ENCODE measurements around the gene LCTL. TPM values are rescaled to one million over a fixed set of nuclear protein-coding genes. Genes with fewer than 3 reads are reported as not detected.

The LCTL gene
- total RNA-seq, 3 donors from 2014 or later, result not detected

DNA sequence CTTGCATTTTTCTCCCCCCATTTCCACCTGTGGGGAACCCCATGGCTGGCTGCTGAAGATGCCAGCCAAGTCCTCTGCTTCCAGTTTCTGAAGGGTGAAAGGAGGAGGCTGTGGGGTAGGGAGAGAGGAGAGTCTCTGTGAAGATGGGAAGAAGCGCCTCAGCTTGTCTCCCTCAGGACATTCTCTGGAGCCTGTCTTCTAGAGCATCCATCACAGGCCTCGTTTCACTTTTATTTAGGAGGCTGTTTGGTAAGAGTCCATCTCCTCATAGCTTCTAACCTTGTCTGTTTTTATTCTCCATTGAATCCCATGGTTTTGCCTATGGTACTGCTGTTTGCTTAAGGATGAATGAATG is 8.8 kb upstream of the LCTL start:
- DNase-seq (no peak), ATAC-seq (no peak)
- intact Hi-C loops (cut with DNase I, micrococcal nuclease), result no loop called here
- H3K36me3 ChIP-seq (ENCODE audit: low read depth), result no peaks in the 10 kb centered on the region
- H3K4me1 ChIP-seq (ENCODE audit: low read depth), result no peaks in the 10 kb centered on the region
- no peaks in the 10 kb centered on the region for H3K9me3 ChIP-seq
- no peak overlapping the region for H3K4me3 ChIP-seq
- TF ChIP-seq, protein P1, sequence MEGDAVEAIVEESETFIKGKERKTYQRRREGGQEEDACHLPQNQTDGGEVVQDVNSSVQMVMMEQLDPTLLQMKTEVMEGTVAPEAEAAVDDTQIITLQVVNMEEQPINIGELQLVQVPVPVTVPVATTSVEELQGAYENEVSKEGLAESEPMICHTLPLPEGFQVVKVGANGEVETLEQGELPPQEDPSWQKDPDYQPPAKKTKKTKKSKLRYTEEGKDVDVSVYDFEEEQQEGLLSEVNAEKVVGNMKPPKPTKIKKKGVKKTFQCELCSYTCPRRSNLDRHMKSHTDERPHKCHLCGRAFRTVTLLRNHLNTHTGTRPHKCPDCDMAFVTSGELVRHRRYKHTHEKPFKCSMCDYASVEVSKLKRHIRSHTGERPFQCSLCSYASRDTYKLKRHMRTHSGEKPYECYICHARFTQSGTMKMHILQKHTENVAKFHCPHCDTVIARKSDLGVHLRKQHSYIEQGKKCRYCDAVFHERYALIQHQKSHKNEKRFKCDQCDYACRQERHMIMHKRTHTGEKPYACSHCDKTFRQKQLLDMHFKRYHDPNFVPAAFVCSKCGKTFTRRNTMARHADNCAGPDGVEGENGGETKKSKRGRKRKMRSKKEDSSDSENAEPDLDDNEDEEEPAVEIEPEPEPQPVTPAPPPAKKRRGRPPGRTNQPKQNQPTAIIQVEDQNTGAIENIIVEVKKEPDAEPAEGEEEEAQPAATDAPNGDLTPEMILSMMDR (IDR thresholded peaks at IDR 0.05), result no peak

DNA sequence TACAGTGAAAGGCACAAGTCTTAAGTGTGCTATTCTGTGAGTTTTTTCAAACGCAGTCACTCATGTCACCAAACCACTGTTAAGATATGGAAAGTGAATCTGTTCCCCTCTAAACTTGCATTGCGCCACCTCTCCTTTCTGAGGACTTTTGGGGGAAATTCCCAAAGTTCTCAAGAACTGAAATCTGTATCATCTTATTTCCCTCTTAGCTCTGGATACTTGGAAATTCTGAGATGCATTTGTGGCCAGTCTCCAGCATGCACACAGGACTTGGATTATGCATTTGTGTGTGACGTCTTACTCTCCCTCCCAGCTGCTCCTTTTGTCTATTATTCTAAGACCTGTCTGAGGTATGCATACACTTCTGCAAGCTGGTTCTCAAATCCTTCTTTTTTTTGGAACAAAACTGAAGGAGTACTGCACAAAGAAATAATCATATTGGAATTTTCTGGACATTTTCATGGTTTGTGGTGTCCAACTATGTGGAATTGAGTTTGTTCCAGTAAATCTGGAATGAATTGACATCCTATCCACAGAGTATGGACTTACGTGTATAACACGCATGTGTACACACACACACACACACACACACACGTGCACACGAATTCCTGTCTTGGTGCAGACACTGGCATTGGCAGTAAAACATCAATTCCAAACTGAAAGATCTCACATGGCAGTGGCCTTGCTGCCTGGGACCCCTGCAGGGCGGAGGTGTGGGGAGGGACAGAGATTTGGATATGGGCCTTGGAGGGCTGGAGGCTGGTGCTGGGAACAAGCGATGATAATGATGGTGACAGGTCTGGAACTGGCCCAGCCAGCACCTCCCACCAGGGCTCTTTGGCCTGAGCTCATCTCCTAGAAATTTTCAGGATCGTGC is 8.2 kb upstream of the LCTL start:
- TF ChIP-seq, protein P1 (IDR thresholded peaks at IDR 0.05), result no peak
- no peaks in the 10 kb centered on the region for H3K9me3 ChIP-seq
- intact Hi-C loops (cut with DNase I, micrococcal nuclease), result no loop called here
- DNase-seq (no peak), ATAC-seq (no peak)
- H3K4me3 ChIP-seq, result no peak overlapping the region
- H3K36me3 ChIP-seq (ENCODE audit: low read depth), result no peaks in the 10 kb centered on the region
- H3K4me1 ChIP-seq (ENCODE audit: low read depth), result no peaks in the 10 kb centered on the region

DNA sequence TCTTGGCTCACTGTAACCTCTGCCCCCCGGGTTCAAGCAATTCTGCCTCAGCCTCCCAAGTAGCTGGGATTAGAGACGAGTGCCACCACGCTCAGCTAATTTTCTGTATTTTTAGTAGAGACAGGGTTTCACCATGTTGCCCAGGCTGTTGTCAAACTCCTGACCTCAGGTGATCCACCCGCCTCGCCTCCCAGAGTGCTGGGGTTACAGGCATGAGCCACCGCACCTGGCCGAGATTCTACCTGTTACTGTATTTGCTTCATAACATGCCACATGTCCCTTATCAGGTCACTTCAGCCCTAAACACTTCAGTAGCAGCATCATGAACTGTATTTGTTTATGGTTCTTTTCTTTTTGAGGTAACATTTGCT is 7.5 kb upstream of the LCTL start:
- ATAC-seq (no peak), DNase-seq (no peak)
- TF ChIP-seq, protein P1 (IDR thresholded peaks at IDR 0.05), result no peak
- Histone ChIP-seq H3K4me1 (ENCODE audit: low read depth) (no peaks in the 10 kb centered on the region), H3K36me3 (ENCODE audit: low read depth) (no peaks in the 10 kb centered on the region), H3K4me3 (no peak overlapping the region), H3K9me3 (no peaks in the 10 kb centered on the region)
- intact Hi-C loops (cut with DNase I, micrococcal nuclease), result no loop called here

DNA sequence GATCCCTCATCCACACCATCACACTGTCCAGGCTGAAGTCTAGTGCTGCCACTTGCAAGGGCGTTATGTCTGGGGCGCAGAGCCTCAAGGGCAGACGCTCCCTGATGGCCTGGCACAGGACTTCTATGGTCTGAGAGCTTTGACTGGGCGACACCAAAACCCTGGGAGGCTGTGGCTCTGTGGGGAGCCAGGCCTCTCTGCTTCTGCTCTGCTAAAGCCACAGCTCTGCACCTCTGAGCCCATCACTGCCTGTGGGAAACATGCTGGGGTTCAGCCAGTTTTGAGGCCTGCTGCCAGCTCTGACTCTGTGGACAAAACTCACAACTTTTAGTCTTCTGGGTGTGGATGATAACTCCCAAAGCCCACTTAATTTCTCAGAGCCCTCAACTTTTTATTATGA is 6.3 kb upstream of the LCTL start:
- no peaks in the 10 kb centered on the region for H3K9me3 ChIP-seq
- TF ChIP-seq, protein P1 (IDR thresholded peaks at IDR 0.05), result no peak
- DNase-seq (no peak), ATAC-seq (no peak)
- intact Hi-C loops (cut with DNase I, micrococcal nuclease), result no loop called here
- H3K4me3 ChIP-seq, result no peak overlapping the region
- H3K4me1 ChIP-seq (ENCODE audit: low read depth), result no peaks in the 10 kb centered on the region
- no peaks in the 10 kb centered on the region for H3K36me3 ChIP-seq (ENCODE audit: low read depth)

DNA sequence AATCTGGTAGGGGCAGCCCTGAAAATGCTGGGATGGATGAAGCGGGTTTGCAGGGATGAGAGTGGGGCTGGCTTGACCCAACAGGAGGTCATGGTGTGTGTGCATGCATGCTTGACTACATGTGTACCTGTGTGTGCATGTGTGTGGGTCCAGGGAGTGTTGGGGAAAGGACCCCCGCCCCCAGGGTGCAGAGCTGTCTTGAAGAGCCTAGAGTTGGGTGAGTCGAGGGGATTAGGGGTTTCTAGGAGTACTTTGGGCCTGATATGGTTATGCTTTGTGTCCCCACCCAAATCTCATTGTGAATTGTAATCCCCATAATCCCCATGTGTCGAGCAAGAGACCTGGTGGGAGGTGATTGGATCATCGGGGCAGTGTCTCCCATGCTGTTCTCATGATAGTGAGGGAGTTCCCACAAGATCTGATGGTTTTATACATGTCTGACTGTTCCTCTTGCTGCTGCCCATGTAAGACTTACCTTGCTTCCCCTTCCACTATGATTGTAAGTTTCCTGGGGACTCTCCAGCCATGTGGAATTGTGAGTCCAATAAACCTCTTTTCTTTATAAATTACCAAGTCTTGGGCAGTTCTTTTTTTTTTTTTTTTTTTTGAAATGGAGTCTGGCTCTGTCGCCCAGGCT is 5.2 kb upstream of the LCTL start:
- TF ChIP-seq, protein P1 (IDR thresholded peaks at IDR 0.05), result no peak
- Histone ChIP-seq H3K36me3 (ENCODE audit: low read depth) (no peaks in the 10 kb centered on the region), H3K4me3 (no peak overlapping the region), H3K4me1 (ENCODE audit: low read depth) (no peaks in the 10 kb centered on the region), H3K9me3 (no peaks in the 10 kb centered on the region)
- ATAC-seq (no peak), DNase-seq (no peak)
- intact Hi-C loops (cut with DNase I, micrococcal nuclease), result no loop called here
